Metanephros (tissue), 1 donor: Measurements from ENCODE around the gene GTF3C2. TPM values are rescaled to one million over a fixed set of nuclear protein-coding genes. Genes with fewer than 3 reads are reported as not detected.

Source experiments
- total RNA-seq: library from RNA; depleted of rRNA; stranded (reverse); fragments of >200 nt; gene quantifications from one replicate; pipeline ENCODE4 v1.2.3, GENCODE V29; 2014

Gene GTF3C2, protein sequence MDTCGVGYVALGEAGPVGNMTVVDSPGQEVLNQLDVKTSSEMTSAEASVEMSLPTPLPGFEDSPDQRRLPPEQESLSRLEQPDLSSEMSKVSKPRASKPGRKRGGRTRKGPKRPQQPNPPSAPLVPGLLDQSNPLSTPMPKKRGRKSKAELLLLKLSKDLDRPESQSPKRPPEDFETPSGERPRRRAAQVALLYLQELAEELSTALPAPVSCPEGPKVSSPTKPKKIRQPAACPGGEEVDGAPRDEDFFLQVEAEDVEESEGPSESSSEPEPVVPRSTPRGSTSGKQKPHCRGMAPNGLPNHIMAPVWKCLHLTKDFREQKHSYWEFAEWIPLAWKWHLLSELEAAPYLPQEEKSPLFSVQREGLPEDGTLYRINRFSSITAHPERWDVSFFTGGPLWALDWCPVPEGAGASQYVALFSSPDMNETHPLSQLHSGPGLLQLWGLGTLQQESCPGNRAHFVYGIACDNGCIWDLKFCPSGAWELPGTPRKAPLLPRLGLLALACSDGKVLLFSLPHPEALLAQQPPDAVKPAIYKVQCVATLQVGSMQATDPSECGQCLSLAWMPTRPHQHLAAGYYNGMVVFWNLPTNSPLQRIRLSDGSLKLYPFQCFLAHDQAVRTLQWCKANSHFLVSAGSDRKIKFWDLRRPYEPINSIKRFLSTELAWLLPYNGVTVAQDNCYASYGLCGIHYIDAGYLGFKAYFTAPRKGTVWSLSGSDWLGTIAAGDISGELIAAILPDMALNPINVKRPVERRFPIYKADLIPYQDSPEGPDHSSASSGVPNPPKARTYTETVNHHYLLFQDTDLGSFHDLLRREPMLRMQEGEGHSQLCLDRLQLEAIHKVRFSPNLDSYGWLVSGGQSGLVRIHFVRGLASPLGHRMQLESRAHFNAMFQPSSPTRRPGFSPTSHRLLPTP
- 47.6 TPM for total RNA-seq

GRCh38 chr2:27356382-27357181 lies at the start of gene GTF3C2:
Gene GTF3C2 (minus strand): TSS chr2:27356764. CDS start chr2:27343554, 13,210 bp downstream.

DNA sequence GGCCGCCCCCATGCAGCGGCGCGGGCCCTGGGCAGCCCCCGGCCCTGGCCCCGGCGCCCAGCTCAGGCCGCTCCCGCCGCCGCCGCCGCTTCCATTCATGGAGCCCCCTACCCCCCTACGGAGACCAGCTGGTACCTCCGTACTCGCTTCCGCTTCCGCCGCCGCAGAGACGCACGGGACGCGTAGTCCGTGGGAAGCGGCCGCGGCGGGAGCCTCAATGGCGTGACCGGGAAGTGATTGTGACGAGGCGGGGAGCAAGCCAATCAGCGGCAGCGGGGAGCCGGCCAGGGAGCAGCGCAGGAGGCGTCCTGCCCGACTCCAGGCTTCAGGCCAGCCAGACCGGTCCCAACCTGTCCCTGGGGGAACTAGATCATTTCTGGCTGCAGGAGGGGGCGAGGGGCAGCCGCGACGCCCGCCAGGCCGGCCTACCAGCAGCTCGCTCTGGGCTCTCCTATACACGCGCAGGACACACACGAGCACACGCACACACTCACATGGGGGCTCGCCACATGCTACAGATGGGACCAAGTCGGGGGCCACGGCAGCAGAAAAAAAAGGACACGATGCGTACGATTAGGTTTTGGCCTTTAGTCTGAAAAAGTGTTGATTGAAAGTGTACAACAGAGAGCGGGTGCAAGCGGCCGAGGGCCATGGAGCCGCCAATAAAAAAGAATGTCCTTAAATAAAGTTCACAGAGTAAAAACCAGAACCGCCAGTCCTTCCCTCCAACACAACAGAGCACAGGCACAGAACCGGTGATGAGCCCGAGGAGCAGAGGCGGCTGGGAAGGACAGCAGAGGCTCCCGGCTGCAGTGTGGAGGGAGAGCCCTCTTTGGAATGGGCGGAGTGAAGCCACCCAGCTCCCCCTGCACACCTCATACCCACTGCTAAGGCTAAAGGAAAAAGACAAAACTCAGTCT lies 24.3 kb upstream of the GTF3C2 start, which contains the start of gene ZNF513:
ZNF513 (minus strand) TSS at position 109 of the 920 bp plus-strand sequence. CDS start 208 bp downstream, outside the sequence.

GRCh38 chr2:27370026-27370815 lies 13.7 kb upstream of the GTF3C2 start, which contains the start of the genes EIF2B4 and SNX17:
Gene EIF2B4 (minus strand): TSS chr2:27370338. CDS start chr2:27370314, 24 bp downstream.
Gene SNX17 (plus strand): TSS chr2:27370616. CDS start chr2:27370744, 128 bp downstream.

GRCh38 chr2:27322766-27323595 lies 33.6 kb downstream of the GTF3C2 start, which contains the start of gene MPV17:
Gene MPV17 (minus strand): TSS chr2:27323097. CDS start chr2:27322517, 580 bp downstream.

DNA sequence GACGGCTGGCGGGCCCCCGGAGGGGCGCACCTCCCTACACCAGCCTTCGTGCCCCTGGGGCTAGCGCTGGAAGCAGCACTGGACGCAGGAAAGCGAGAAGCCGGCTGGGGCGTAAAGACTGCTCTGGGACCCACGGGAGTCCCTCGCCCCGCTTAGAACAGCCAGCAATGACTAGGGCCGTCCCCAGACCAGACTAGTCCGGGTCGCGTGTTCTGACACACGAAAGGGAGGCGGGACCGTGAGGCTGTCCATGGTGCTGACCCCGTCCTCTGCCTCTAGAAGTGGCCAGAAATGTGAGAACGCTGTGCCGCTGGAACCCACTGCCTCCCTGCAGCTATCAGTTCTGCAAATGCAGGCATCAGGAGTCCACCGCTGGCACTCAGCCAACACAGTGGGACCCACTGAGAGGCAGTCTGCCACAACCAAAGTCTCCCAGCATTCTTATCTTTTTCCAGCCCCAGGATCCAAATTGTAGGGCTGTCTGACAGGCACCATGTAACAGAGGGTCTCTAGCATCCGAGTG lies 48.1 kb downstream of the GTF3C2 start, which contains the start of gene UCN:
UCN (minus strand) TSS at position 87 of the 523 bp plus-strand sequence. CDS start 550 bp downstream, outside the sequence.

DNA sequence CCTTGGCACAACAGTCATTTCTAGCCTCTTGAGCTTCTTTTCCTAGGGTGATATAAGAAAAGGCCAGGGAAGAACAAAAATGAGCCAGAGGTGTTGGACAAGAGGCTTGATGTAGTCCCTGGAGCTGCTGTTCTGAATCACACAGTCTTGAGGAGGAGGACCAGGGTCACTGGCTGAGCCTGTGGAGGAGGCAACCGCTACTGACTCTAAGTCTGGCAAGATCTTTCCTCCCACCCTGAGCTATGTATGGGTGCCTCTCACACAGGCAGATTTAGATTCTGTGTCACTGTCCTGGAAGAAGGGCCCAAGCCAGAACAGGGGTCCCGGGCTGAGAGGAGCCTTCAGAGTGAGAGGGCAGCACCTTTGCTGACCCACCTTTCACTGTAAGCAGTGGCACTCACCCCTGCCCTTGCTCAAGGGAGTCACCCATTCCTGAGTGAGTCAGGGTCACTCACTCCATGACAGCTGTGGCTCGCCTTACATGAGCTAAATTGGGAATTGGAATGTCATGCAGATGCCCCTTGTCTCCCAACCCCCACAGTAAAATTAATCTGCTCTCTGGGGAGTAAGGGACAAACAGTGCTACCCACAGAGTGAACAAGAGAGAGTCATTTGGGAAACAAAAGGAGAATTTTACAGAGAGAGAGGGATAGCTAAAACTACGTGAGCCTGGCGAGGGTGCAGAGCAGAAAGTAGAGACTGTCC lies 74.6 kb downstream of the GTF3C2 start, which contains the start of gene TRIM54:
TRIM54 (plus strand) TSS at position 575 of the 705 bp plus-strand sequence. CDS start 303 bp downstream, outside the sequence.

Other genes with a start within 250 kb of the GTF3C2 start
- 3.6 TPM for gene CGREF1, start 237.6 kb downstream of the GTF3C2 start, total RNA-seq
- 0.47 TPM for gene ABHD1, start 232.9 kb downstream of the GTF3C2 start, total RNA-seq
- gene PREB, start 222.1 kb downstream of the GTF3C2 start, total RNA-seq: 27.2 TPM
- gene PRR30, start 217.4 kb downstream of the GTF3C2 start, total RNA-seq: not detected
- gene TCF23, start 207.8 kb downstream of the GTF3C2 start, total RNA-seq: 0.35 TPM
- 146 TPM for gene ATRAID, start 144.7 kb downstream of the GTF3C2 start, total RNA-seq
- 31.8 TPM for gene SLC5A6, start 144.5 kb downstream of the GTF3C2 start, total RNA-seq
- 52.7 TPM for gene CAD, start 139.4 kb downstream of the GTF3C2 start, total RNA-seq
- gene SLC30A3, start 93.7 kb downstream of the GTF3C2 start, total RNA-seq: 2.2 TPM
- 0.12 TPM for gene DNAJC5G, start 81.3 kb downstream of the GTF3C2 start, total RNA-seq
- gene TRIM54, start 74.3 kb downstream of the GTF3C2 start, total RNA-seq: 10.4 TPM
- 2.5 TPM for gene UCN, start 48.3 kb downstream of the GTF3C2 start, total RNA-seq
- gene MPV17, start 33.7 kb downstream of the GTF3C2 start, total RNA-seq: 36.4 TPM
- gene EIF2B4, start 13.6 kb upstream of the GTF3C2 start, total RNA-seq: 18.6 TPM
- 75.7 TPM for gene SNX17, start 13.9 kb upstream of the GTF3C2 start, total RNA-seq
- 14.4 TPM for gene ZNF513, start 24.0 kb upstream of the GTF3C2 start, total RNA-seq
- gene PPM1G, start 52.8 kb upstream of the GTF3C2 start, total RNA-seq: 52.4 TPM
- 82.8 TPM for gene NRBP1, start 71.9 kb upstream of the GTF3C2 start, total RNA-seq
- 1.1 TPM for gene KRTCAP3, start 85.6 kb upstream of the GTF3C2 start, total RNA-seq
- 51.2 TPM for gene IFT172, start 133.0 kb upstream of the GTF3C2 start, total RNA-seq
- 6.8 TPM for gene FNDC4, start 138.4 kb upstream of the GTF3C2 start, total RNA-seq
- gene GCKR, start 140.1 kb upstream of the GTF3C2 start, total RNA-seq: 0.12 TPM
- 44.4 TPM for gene ZNF512, start 226.3 kb upstream of the GTF3C2 start, total RNA-seq